AG04450 (cell line): Measurements from ENCODE around the gene CCBE1. TPM values are rescaled to one million over a fixed set of nuclear protein-coding genes. Genes with fewer than 3 reads are reported as not detected.

Experiments
- CTCF ChIA-PET: fragments of 300-600, 350-600 bp; formaldehyde crosslinking; extraction: SDS; loops from one replicate; lab custom pipeline; 2022; ENCODE audit warnings: antibody characterized with exemption, inconsistent platforms; lab: Charles Lee
- POLR2A ChIA-PET: fragments of 350-600 bp; formaldehyde crosslinking; extraction: SDS; loops from one replicate; lab custom pipeline; 2021; ENCODE audit warnings: antibody characterized with exemption, inconsistent platforms; lab: Yijun Ruan, JAX
- DNase-seq: peaks from one replicate; pipeline ENCODE4 v3.0.0-alpha.2; 2011; ENCODE audit warnings: low read depth, low spot score
- H3K27ac ChIP-seq: one replicate; pipeline ENCODE4 v1.5.1; 2012; ENCODE audit warnings: low read depth, low read length, control low read depth
- H3K27me3 ChIP-seq: one replicate; pipeline ENCODE4 v1.6.0; 2012; ENCODE audit warnings: low read length; ENCODE audit not compliant: control insufficient read depth, insufficient read depth
- H3K4me3 ChIP-seq: 2 replicates; pipeline ENCODE4 v1.5.1; 2011; ENCODE audit warnings: mild to moderate bottlenecking, low read depth, low read length, control low read depth
- H3K9me3 ChIP-seq: 2 replicates; pipeline ENCODE4 v1.5.1; 2012; ENCODE audit warnings: low read length; ENCODE audit not compliant: control insufficient read depth, insufficient read depth
- CTCF ChIP-seq: IDR thresholded peaks from 2 replicates; pipeline ENCODE4 v1.5.1; 2011; ENCODE audit warnings: low read depth, low read length, control low read depth, inconsistent platforms
- polyA plus RNA-seq: library from polyadenylated mRNA; depleted of rRNA; stranded (reverse); fragments of >200 nt; gene quantifications from 2 replicates; pipeline ENCODE4 v1.2.3, GENCODE V29; 2011

CCBE1 gene
- polyA plus RNA-seq, 1 experiment, result 40.4 TPM

- no peak for TF ChIP-seq CTCF
- no peaks in the 10 kb centered on the region for H3K27me3 ChIP-seq
- CTCF ChIA-PET, result interaction anchor here (1.1 to 2.7 kb wide), 3 partner anchors 7 to 119 kb away, joined by 5 to 13 read pairs (median 10); partner anchors contain the start of gene CCBE1
- H3K27ac ChIP-seq, result no peak overlapping the region
- peaks cover 2% of the 10 kb centered on the region; the same call in 1 of the 2 replicates for H3K9me3 ChIP-seq
- no peak for DNase-seq
- H3K4me3 ChIP-seq, result no peak overlapping the region
- POLR2A ChIA-PET, result interaction anchor here (0.5 to 1.5 kb wide), 4 partner anchors 14 to 45 kb away, joined by 3 to 5 read pairs (median 5); no protein-coding TSS in a partner anchor
These were observed 6.9 kb upstream of the CCBE1 start for GRCh38 chr18:59704146-59704545.

DNA sequence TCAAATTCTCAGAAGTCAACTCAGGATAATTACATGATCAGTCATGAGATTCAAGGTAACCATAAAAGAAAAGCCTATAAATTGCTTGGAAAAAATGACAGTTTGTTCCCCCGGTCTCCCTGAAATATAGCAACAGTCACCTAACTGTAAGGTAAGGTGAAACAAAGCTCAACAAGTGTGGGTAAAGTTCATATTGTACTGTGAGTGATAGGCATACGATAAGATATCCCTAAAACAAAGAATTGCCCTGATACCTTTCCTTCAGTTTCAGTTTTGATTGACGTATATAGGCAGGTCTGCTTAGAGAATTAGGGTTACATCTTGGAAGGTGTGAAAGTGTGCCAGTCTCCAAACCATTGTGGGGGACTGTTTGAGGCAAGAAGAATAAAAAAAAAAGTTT lies 4.0 kb upstream of the CCBE1 start:
- no peak for TF ChIP-seq CTCF
- Histone ChIP-seq H3K9me3 (no peaks in the 10 kb centered on the region; the same call in 1 of the 2 replicates), H3K27ac (no peak overlapping the region), H3K27me3 (no peaks in the 10 kb centered on the region), H3K4me3 (no peak overlapping the region)
- DNase-seq, result no peak
- POLR2A ChIA-PET, result no interaction called here
- CTCF ChIA-PET, result interaction anchor here (0.7 to 1.6 kb wide), 4 partner anchors 120 to 393 kb away, joined by 3 to 5 read pairs (median 4); no protein-coding TSS in a partner anchor

GRCh38 chr18:59700535-59700967 lies 3.3 kb upstream of the CCBE1 start:
- no peak for TF ChIP-seq CTCF
- no peak overlapping the region for H3K4me3 ChIP-seq
- CTCF ChIA-PET, result interaction anchor here (1.8 kb wide), 1 partner anchor 123 kb away, joined by 11 read pairs; no protein-coding TSS in a partner anchor
- no peak for DNase-seq
- POLR2A ChIA-PET, result interaction anchor here (0.6 kb wide), 1 partner anchor 44 kb away, joined by 5 read pairs; no protein-coding TSS in a partner anchor
- no peak overlapping the region for H3K27ac ChIP-seq
- H3K27me3 ChIP-seq, result no peaks in the 10 kb centered on the region
- no peaks in the 10 kb centered on the region; the same call in 1 of the 2 replicates for H3K9me3 ChIP-seq

DNA sequence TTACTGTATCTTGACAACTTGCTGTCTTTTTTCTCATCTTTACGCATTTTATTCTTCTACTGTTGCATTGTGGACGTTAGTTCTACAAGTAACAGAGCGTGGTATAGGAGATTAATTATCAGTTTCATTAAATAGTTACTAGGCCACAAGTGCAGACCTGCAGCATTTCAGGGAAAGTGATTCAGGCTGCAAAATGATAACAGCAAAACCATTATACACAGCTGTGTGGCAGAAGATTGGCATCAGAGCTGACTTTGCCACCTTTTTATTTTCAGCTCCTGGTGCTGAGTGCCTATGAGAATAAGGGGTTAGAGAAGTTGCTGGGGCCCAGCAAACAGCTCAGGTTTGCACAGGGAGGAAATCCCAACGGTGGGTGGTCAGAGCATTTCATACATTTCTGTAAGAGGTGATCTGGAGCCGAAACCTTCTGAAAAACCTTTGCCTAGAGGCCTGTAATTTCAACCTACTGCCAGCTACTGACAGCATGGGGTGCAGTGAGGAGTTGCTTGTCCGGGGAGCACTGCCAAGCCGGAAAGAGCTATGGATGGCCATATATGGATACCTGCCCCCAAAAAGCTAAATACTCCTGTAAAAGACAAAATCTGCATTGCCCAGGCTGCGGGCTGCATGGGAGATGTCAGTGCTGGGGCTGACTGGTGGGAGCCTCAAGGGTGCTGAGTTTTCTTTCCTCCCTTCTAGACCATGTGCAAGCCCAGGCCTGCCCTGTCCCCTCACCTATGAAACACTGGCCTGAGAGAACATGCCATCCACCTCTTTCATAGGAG lies 2.7 kb upstream of the CCBE1 start:
- CTCF ChIA-PET, result interaction anchor here (1.8 kb wide), 1 partner anchor 123 kb away, joined by 11 read pairs; no protein-coding TSS in a partner anchor
- no peak for TF ChIP-seq CTCF
- Histone ChIP-seq H3K4me3 (no peak overlapping the region), H3K9me3 (no peaks in the 10 kb centered on the region; the same call in 1 of the 2 replicates), H3K27me3 (no peaks in the 10 kb centered on the region), H3K27ac (no peak overlapping the region)
- no peak for DNase-seq
- POLR2A ChIA-PET, result interaction anchor here (0.6 kb wide), 1 partner anchor 45 kb away, joined by 5 read pairs; no protein-coding TSS in a partner anchor
